Esophagus muscularis mucosa (tissue), 4 donors: ENCODE data around the gene ZNF22.

Experiments
- EP300 ChIP-seq: sonication (generic); formaldehyde crosslinking; IDR thresholded peaks from one replicate; pipeline ENCODE4 v1.6.1; 2017; ENCODE audit warnings: antibody characterized with exemption
- POLR2A ChIP-seq: fragments of 450-650 bp; IDR thresholded peaks from one replicate; pipeline ENCODE4 v1.6.1; 2017; ENCODE audit warnings: antibody characterized with exemption, moderate library complexity, mild to moderate bottlenecking, low read depth
- POLR2AphosphoS5 ChIP-seq, 2 donors: sonication (generic); formaldehyde crosslinking; IDR thresholded peaks; one replicate each; pipeline ENCODE4 v1.6.1; 2017; ENCODE audit warnings: antibody characterized with exemption in 2 of 2
- TF ChIP-seq, protein P1 (sequence below), 3 experiments: fragments of 200-600 bp in 2 of 3; fragments of 450-650 bp in 1 of 3; sonication (generic) in 2 of 3; IDR thresholded peaks; one replicate each; pipeline ENCODE4 v1.5.1; 2017 to 2019; ENCODE audit warnings: antibody characterized with exemption in 3 of 3, mild to moderate bottlenecking in 2 of 3, moderate library complexity in 1 of 3

DNA sequence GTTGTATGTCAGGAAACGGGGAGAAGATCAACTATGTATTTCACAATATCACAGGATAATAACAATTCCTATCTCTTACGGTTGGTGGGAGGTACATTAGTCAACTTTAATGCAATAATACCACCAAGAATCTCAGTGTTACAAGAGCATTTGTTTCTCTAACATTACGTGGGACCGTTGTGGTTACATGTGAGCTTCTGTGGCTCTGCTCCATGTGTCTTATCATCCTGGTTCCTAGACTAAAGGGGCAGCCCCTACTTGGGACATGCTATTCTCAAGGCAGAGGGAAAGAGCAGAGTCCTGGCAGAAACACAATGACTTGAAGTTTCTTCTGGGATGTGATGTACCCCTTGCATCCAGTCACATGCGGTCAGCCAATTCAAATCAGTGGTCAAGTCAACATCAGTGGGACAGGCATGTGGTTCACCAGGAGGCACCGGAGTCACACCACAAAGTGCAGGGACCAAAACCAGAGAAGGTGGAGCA, 2.5 kb upstream of the ZNF22 start:
- no peak for TF ChIP-seq POLR2A
- TF ChIP-seq, protein P1, sequence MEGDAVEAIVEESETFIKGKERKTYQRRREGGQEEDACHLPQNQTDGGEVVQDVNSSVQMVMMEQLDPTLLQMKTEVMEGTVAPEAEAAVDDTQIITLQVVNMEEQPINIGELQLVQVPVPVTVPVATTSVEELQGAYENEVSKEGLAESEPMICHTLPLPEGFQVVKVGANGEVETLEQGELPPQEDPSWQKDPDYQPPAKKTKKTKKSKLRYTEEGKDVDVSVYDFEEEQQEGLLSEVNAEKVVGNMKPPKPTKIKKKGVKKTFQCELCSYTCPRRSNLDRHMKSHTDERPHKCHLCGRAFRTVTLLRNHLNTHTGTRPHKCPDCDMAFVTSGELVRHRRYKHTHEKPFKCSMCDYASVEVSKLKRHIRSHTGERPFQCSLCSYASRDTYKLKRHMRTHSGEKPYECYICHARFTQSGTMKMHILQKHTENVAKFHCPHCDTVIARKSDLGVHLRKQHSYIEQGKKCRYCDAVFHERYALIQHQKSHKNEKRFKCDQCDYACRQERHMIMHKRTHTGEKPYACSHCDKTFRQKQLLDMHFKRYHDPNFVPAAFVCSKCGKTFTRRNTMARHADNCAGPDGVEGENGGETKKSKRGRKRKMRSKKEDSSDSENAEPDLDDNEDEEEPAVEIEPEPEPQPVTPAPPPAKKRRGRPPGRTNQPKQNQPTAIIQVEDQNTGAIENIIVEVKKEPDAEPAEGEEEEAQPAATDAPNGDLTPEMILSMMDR (IDR thresholded peaks at IDR 0.05), result no peak
- peak; percentile 8 to 60 for TF ChIP-seq POLR2AphosphoS5 (IDR thresholded peaks at IDR 0.05)
- no peak for TF ChIP-seq EP300
